HK-2 (cell line): ENCODE results near the gene MX2.

Experiments used
- DNase-seq: peaks from one replicate; pipeline ENCODE4 v3.0.0-alpha.2; 2018; ENCODE audit not compliant: unreplicated experiment

Gene MX2

DNA sequence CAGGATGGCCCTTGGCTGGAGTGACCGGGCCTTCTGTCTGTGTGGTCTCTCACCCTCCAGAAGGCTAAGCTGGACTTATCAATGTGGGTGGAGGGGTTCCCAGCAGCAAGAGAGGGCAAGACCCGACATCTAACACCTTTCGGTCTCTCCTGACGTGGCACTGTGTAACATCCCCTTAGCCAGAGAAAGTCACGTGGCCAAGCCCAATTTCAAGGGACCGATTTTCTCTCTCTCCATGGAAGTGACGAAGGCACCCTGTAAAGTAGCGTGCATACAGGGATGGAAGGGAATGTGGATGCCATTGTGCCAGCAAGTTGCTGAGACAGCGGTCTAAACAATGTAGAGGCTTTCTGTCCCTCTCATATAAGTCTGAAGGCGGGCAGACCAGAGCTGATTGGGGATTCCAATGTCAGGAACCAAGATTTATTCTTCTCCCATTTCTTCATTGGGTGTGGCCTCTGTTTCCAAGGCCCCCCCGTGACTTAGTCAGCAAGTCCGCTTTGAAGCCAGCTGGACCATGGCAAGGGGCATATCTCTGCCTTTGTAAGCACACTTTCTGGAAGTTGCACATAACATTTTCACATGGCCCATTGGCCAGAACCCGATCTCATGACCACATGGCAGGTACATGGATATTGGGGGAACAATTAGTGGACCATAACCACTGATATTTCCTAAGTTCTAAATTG lies 76.7 kb downstream of the MX2 start:
- no peak for DNase-seq

DNA sequence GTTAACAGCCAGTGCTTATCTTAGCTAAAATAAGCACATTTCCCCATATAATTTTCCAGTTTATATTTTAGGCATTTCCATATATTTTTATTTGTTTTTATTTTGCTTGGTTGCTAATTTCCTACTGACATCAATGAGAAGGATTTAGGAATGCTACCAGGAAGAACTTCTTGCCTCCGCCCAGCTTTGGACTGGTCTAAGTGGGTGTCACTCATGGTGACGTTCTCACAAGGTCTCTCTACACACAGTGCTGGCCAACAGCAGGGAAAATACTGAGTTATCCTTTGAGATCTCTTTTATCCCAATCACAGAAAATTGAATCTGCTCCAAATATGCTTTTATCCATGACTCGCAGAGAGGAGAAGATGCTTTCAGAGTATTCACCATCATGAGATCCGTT lies 77.4 kb downstream of the MX2 start:
- DNase-seq = no peak

DNA sequence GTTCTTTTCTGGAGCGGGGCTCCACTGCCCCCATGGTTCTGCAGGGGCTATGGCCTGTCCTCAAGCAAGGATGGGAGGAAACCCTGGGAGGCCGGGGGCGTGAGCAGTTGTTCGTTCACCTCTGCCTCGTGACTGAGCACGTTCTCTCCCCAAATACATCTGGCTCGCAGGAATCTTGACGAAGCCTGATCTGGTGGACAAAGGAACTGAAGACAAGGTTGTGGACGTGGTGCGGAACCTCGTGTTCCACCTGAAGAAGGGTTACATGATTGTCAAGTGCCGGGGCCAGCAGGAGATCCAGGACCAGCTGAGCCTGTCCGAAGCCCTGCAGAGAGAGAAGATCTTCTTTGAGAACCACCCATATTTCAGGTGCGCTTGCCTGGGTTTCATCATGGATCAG lies 79.7 kb downstream of the MX2 start:
- DNase-seq = no peak

DNA sequence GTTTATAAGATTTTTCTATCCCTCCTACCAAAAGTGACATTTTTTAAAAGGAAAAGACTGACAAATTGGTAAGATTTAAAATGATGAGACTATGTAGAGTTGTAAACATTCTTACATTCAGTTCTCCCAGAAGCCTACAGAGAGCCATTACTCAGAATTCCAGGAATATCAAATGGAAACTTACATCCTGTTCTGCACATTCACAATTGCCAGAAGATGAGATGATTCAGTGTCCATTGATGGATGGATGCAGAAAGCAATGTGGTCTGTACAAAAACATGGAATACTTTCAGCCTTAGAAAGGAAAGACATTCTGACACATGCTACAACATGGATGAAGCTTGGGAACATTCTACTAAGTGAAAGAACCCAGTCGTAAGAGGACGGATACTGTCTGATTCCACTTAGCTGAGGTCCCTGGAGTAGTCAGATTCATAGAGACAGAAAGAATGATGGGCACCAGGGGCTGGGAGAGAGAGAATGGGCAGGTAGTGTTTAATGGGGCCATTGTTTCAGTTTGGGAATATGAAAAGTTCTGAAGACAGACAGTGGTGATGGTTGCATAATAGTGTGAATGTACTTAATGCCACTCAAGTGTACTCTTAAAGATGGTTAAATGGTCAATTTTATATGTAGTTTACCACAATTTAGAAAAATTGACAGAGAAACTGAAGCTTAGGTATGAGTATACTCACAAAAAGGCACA lies 80.8 kb downstream of the MX2 start:
- no peak for DNase-seq

DNA sequence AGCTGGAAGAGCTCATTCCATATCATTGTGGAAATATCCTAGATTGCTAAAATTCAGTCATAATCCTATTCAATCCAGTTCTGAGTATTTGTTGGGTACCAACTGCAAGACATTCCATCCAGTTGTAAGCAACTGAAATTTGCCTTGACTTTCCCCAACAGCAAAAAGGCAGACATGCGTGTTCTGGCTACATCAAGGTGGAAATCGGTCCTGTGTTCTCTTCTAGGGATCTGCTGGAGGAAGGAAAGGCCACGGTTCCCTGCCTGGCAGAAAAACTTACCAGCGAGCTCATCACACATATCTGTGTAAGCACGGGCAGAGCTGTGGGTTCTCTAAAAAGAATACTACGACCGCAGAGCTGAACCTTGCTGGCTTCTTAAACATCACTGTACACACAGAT lies 81.7 kb downstream of the MX2 start:
- no peak for DNase-seq

DNA sequence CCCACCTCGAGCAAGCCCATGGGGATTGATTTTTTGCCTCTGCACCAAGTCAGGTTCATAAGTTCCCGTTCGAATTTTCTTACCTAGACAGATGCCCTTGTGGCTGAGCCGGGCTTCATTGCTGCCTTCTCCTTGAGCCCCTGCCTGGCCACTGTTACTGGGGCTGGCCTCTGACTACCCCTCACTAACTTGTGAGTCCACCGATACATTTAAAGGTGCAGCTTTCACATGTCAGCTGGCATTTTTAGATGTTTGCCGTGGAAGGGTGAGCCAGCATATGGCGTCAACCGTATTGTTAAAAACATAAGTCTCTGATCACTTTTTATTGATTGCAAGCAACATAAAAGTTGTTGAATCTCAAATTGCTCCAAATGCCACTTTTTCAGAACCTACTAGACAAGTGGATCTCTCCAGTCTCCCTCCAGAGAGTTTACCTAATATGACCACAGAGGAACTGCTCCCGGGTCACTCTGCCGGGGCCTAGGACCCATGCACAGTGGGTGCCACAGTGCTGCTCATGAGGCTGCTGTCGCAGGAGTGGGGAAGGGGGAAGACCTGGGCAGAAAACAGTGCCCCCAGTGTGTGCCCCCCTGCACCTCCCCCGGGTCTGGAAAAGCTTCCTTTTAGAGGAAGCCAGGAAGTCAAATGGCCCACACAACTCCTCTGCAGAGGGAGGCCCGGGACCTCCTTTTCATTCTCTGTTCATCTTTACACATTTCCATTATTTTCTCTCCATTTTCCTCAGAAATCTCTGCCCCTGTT lies 83.1 kb downstream of the MX2 start:
- no peak for DNase-seq

DNA sequence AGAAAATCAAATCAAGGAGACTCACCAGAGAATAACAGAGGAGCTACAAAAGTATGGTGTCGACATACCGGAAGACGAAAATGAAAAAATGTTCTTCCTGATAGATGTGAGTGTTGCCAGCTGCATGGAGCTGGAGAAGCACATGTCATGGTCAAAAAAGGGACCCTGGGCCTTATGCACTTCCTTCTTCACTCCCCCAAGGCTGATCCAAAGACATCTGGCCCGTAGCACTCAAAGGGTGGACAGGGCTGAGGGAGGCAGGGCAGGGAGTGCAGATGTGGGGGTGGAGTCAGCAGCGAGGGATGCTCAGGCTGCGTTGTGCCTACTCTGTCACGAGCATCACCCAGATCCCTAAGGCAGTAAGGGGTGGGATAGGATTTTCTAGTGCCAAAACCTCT lies 83.6 kb downstream of the MX2 start:
- no peak for DNase-seq

DNA sequence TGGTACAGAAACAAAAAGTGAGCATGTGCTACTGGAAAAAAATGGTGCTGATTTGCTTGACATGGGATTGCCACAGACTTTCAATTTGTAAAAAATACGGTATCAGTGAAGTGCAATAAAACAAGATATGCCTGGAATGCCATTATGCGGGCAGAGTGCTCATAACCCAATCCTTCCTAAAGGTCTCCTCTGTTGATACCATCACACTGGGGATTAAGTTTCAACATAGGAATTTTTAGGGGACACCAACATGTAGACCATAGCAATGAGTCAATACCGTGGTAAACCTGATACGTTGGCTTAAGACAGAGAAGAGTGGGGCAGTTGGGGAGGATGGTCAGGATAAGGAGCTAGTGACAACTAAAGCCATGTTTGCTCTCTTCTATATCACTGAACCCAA lies 84.8 kb downstream of the MX2 start:
- no peak for DNase-seq

DNA sequence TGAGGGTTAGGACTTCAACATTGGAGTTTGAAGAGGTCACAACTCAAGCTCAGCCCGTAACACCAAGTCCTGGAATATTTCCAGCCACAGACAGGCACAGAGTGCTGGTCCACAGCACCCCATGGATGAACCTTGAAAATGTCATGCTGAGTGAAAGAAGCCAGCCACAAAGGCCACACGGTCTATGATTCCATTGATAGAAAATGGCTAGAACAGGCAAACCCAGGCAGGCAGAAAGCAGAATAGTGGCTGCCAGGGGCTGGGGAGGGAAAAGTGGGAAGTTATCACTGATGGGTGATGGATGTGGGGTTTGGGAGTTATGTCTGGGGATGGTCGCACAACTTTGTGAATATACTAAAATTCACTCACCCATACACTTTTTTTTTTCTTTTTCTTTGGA lies 85.5 kb downstream of the MX2 start:
- DNase-seq = no peak

DNA sequence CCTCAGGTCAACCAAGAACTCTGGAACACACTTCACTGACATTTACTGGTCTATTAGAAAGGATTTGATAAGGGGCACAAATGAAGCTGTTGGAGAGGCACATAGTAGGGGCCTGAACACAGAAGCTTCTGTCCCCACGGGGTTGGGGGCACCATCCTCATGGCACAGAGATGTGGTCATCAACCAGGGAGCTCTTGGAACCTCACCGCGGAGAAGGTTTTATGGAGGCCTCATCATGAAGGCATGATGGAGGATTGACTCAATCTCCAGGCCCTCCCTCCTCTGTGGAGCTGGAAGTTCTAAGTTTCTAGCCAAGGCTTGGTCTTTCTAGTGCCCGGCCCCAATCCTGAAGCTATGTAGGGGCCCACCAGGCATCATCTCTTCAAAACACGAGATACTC lies 87.8 kb downstream of the MX2 start:
- no peak for DNase-seq

DNA sequence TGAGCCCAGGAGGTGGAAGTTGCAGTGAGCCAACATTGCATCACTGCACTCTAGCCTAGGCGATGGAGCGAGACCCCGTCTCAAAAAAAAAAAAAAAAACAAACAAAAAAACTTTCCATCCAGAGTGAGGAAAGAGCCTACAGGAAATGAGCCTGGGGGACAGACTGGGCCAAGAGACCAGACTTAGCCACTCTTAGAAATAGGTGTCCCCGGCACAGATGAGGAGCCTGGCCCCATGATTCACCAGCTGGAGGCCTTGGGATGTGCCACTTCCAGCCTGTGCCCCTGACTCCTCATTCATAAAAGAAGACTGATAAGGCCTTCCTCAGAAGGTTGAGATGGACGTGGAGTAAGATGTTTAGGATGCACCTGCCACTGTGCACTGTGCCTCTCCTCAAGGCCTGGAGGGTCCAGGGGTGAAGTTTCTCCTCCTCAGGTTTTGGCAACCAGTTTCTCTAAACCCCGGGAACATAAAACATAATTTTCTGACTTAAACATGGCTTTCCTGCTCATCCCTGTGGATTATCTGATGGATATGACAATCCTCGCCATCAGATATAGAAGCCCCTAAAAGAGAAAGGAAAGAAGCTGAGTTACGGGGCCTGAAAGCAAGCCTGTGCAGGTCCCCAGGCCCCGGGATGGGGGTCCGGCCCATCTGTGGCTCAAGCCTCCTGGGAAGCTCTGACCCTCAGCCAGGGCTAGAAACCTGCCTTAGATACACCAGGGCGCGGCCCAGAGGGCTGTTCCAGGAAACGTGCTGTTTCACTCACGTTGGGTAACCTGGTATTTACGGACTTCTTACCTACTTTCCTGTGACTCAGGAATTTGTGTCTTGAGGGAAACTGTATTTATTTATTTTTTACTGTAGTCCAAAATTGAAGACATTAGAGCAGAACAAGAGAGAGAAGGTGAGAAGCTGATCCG lies 90.2 kb downstream of the MX2 start:
- no peak for DNase-seq

DNA sequence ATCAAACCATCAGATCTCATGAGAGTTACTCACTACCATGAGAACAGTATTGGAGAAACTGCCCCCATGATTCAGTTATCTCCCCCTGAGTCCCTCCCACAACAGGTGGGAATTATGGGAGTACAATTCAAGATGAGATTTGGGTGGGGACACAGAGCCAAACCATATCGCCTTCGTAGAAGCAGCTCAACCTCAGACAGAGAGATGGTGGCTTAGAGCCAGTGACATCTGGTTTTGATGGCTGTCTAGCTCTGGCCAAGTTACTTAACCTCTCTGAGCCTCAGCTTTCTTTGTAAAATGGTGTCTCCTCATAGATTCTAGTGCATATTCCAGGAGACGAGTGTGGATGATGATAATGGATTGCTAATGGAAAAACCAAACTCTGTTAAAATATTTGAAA lies 91.4 kb downstream of the MX2 start:
- no peak for DNase-seq

DNA sequence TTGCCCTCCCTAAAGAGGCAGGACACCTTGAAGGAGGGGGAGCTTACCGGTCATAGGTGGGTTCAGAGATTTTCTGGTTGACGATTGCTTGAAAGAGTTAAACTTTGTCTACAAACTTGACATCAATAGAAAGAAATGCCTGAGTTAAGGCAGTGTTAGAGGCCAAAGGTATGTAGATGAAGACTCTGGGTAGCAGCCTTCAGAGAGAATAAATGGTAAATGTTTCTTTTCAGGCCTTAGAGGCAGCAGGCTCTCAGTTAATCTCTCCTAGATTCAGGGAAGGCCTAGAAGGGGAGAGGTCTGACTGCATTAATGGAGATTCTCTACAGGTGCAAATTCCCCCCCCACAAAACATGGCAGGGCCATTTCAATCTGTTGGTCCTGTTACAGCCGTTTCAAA lies 91.9 kb downstream of the MX2 start:
- no peak for DNase-seq

DNA sequence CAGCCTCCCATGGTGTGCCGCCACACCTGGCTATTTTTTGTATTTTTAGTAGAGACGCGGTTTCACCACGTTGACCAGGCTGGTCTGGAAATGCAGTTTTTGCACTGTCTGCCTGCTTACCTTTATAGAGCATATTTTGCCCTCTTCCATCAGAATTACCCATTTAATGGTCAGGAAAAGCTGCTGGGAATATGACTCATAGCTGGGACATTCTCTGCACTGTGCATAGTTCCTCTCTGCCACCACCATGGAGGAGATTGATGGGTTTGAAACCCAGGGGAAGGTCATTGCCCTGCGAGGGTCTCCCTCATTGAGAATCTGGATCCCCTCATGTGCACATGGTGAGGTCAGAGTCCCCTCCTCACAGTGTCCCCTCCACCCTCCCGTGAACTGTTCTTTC lies 96.3 kb downstream of the MX2 start:
- no peak for DNase-seq

DNA sequence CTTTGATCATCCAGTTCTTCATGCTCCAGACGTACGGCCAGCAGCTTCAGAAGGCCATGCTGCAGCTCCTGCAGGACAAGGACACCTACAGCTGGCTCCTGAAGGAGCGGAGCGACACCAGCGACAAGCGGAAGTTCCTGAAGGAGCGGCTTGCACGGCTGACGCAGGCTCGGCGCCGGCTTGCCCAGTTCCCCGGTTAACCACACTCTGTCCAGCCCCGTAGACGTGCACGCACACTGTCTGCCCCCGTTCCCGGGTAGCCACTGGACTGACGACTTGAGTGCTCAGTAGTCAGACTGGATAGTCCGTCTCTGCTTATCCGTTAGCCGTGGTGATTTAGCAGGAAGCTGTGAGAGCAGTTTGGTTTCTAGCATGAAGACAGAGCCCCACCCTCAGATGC lies 96.7 kb downstream of the MX2 start:
- no peak for DNase-seq
